GM12878 (cell line): Measurements from ENCODE around the gene COMMD3.
"Not testable (repeated sequence)": the region's sequence is repeated elsewhere in the genome, so short reads cannot be mapped to it uniquely, and the experiment has no call there.

Experiments used
- CBX3 ChIP-seq: fragments of 200-600 bp; sonication (generic); IDR thresholded peaks from 2 replicates; pipeline ENCODE4 v1.6.1; 2016; ENCODE audit warnings: low read depth, borderline replicate concordance
- EGR1 ChIP-seq, 2 experiments: IDR thresholded peaks; 1 replicate in 1 of 2; 2 replicates in 1 of 2; pipeline ENCODE4 v1.6.1; 2011 to 2012; ENCODE audit warnings: low read depth in 2 of 2, low read length in 2 of 2, borderline replicate concordance in 1 of 2, mild to moderate bottlenecking in 1 of 2, moderate library complexity in 1 of 2
- EP300 ChIP-seq, 2 experiments: fragments of 150-350 bp in 1 of 2; IDR thresholded peaks; 2 replicates each; pipeline ENCODE4 v1.6.1; 2011 to 2012; ENCODE audit warnings: low read depth in 2 of 2, low read length in 2 of 2, borderline replicate concordance in 1 of 2, improper control_type of control experiment in 1 of 2, inconsistent platforms in 1 of 2; ENCODE audit not compliant: control insufficient read depth in 1 of 2
- FOXM1 ChIP-seq: IDR thresholded peaks from 2 replicates; pipeline ENCODE4 v1.6.1; 2012; ENCODE audit warnings: low read depth, mild to moderate bottlenecking, inconsistent platforms, low read length, moderate library complexity
- IKZF1 ChIP-seq: fragments of 450-650 bp; conservative IDR thresholded peaks from 2 replicates; pipeline ENCODE4 v1.6.1; 2017; ENCODE audit warnings: antibody characterized with exemption, mild to moderate bottlenecking
- JUNB ChIP-seq: IDR thresholded peaks from 2 replicates; pipeline ENCODE4 v1.6.1; 2016; ENCODE audit warnings: antibody characterized with exemption, mild to moderate bottlenecking
- NRF1 ChIP-seq: conservative IDR thresholded peaks from 2 replicates; pipeline ENCODE4 v1.6.1; 2011; ENCODE audit warnings: mild to moderate bottlenecking, low read depth, low read length, improper control_type of control experiment
- RAD51 ChIP-seq: fragments of 450-650 bp; IDR thresholded peaks from 2 replicates; pipeline ENCODE4 v1.6.1; 2016; ENCODE audit warnings: moderate library complexity, mild to moderate bottlenecking, inconsistent platforms
- SIN3A ChIP-seq: IDR thresholded peaks from 2 replicates; pipeline ENCODE4 v1.6.1; 2012; ENCODE audit warnings: low read depth, low read length, improper control_type of control experiment
- STAT3 ChIP-seq: IDR thresholded peaks from 2 replicates; pipeline ENCODE4 v1.6.1; 2011; ENCODE audit warnings: low read depth, low read length, improper control_type of control experiment
- TAF1 ChIP-seq: IDR thresholded peaks from 2 replicates; pipeline ENCODE4 v1.6.1; 2011; ENCODE audit warnings: mild to moderate bottlenecking, low read depth, low read length, borderline replicate concordance
- TF ChIP-seq, protein P1 (sequence below): IDR thresholded peaks from 2 replicates; pipeline ENCODE4 v1.6.1; 2012; ENCODE audit warnings: mild to moderate bottlenecking, low read depth, low read length

DNA sequence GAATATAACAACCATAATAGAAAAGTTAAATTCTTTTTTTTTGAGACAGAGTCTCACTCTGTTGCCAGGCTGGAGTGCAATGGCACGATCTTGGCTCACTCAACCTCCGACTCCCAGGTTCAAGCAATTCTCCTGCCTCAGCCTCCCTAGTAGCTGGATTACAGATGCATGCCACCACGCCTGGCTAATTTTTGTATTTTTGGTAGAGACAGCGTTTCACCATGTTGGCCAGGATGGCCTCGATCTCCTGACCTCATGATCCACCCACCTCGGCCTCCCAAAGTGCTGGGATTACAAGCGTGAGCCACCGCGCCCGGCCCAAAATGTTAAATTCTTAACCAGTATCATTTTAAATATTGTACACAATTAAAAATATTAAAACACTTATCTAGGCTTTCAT lies 6.2 kb upstream of the COMMD3 start:
- not testable (repeated sequence) for TF ChIP-seq JUNB; IKZF1; TAF1; SIN3A; CBX3; EGR1 (IDR thresholded peaks at IDR 0.05; ENCODE audit: borderline replicate concordance in 1 of 2, low read depth in 2 of 2, low read length in 2 of 2); FOXM1; STAT3; NRF1; RAD51; EP300 (IDR thresholded peaks at IDR 0.05; ENCODE audit: borderline replicate concordance in 1 of 2, control insufficient read depth in 1 of 2, low read depth in 2 of 2, low read length in 2 of 2)
- TF ChIP-seq, protein P1, sequence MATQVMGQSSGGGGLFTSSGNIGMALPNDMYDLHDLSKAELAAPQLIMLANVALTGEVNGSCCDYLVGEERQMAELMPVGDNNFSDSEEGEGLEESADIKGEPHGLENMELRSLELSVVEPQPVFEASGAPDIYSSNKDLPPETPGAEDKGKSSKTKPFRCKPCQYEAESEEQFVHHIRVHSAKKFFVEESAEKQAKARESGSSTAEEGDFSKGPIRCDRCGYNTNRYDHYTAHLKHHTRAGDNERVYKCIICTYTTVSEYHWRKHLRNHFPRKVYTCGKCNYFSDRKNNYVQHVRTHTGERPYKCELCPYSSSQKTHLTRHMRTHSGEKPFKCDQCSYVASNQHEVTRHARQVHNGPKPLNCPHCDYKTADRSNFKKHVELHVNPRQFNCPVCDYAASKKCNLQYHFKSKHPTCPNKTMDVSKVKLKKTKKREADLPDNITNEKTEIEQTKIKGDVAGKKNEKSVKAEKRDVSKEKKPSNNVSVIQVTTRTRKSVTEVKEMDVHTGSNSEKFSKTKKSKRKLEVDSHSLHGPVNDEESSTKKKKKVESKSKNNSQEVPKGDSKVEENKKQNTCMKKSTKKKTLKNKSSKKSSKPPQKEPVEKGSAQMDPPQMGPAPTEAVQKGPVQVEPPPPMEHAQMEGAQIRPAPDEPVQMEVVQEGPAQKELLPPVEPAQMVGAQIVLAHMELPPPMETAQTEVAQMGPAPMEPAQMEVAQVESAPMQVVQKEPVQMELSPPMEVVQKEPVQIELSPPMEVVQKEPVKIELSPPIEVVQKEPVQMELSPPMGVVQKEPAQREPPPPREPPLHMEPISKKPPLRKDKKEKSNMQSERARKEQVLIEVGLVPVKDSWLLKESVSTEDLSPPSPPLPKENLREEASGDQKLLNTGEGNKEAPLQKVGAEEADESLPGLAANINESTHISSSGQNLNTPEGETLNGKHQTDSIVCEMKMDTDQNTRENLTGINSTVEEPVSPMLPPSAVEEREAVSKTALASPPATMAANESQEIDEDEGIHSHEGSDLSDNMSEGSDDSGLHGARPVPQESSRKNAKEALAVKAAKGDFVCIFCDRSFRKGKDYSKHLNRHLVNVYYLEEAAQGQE = not testable (repeated sequence)
